H1 (cell line): Measurements from ENCODE around the gene ADAMTS17. TPM values are rescaled to one million over a fixed set of nuclear protein-coding genes. Genes with fewer than 3 reads are reported as not detected.

Experiments
- CTCF ChIA-PET: fragments of 300-600 bp; sonication (Branson Sonifier 250); formaldehyde crosslinking; loops from one replicate; lab custom pipeline; 2021; ENCODE audit not compliant: partially characterized antibody; lab: Charles Lee
- POLR2A ChIA-PET: fragments of 300-600 bp; sonication (Branson Sonifier 250); formaldehyde crosslinking; loops from one replicate; lab custom pipeline; 2021; ENCODE audit warnings: inconsistent platforms; ENCODE audit not compliant: partially characterized antibody; lab: Charles Lee
- DNase-seq, 2 experiments: peaks; one replicate each; pipeline versions ENCODE4 v3.0.0 to v3.0.0-alpha.2; 2010 to 2022; ENCODE audit warnings: low spot score in 2 of 2, low read depth in 1 of 2, mixed read lengths in 1 of 2
- FAIRE-seq: peaks from 2 replicates; lab custom pipeline; 2011; peaks lifted over from hg19 to GRCh38; lab: Jason Lieb, UNC
- H2AFZ ChIP-seq: 2 replicates; pipeline ENCODE4 v1.8.1; 2012; ENCODE audit warnings: low read length, inconsistent platforms
- H2AK5ac ChIP-seq: 2 replicates; pipeline ENCODE4 v1.6.1; 2013; ENCODE audit warnings: low read depth, low read length
- H2BK120ac ChIP-seq: replicated peaks from 2 replicates; pipeline ENCODE3; 2013; ENCODE audit warnings: low read depth, low read length, inconsistent platforms
- H2BK12ac ChIP-seq: 2 replicates; pipeline ENCODE4 v1.6.1; 2013; ENCODE audit warnings: low read depth, low read length
- H2BK15ac ChIP-seq: 2 replicates; pipeline ENCODE4 v1.6.1; 2013; ENCODE audit warnings: low read length
- H2BK20ac ChIP-seq: 2 replicates; pipeline ENCODE4 v1.6.1; 2013; ENCODE audit warnings: low read length
- H2BK5ac ChIP-seq: 2 replicates; pipeline ENCODE4 v1.6.1; 2013; ENCODE audit warnings: low read depth, low read length
- H3K14ac ChIP-seq: 2 replicates; pipeline ENCODE4 v1.6.1; 2013; ENCODE audit warnings: inconsistent platforms; ENCODE audit not compliant: insufficient read length
- H3K18ac ChIP-seq: 2 replicates; pipeline ENCODE4 v1.6.1; 2013; ENCODE audit warnings: low read length; ENCODE audit errors: extremely low read depth
- H3K23ac ChIP-seq: 2 replicates; pipeline ENCODE4 v1.6.1; 2013; ENCODE audit warnings: inconsistent platforms; ENCODE audit not compliant: insufficient read length
- H3K23me2 ChIP-seq: 2 replicates; pipeline ENCODE4 v1.6.1; 2013; ENCODE audit warnings: low read depth, low read length
- H3K27ac ChIP-seq: 2 replicates; pipeline ENCODE4 v1.6.1; 2011; ENCODE audit warnings: low read depth, low read length, inconsistent platforms
- H3K27me3 ChIP-seq, 4 experiments: replicated peaks in 1 of 4; 1 replicate in 1 of 4; 2 replicates in 3 of 4; pipeline versions ENCODE4 v1.6.1 to v1.8.1; 2011 to 2013; ENCODE audit warnings: low read length in 3 of 4, mild to moderate bottlenecking in 3 of 4, inconsistent platforms in 2 of 4, mixed read lengths in 2 of 4, moderate library complexity in 1 of 4; ENCODE audit not compliant: control insufficient read depth in 3 of 4, insufficient read depth in 3 of 4; ENCODE audit errors: extremely low read depth in 1 of 4
- H3K36me3 ChIP-seq, 4 experiments: 2 replicates each; pipeline versions ENCODE4 v1.6.1 to v1.8.1; 2011 to 2013; ENCODE audit warnings: mild to moderate bottlenecking in 4 of 4, low read length in 3 of 4, moderate library complexity in 2 of 4, control low read depth in 1 of 4, inconsistent platforms in 1 of 4; ENCODE audit not compliant: insufficient read depth in 4 of 4, control insufficient read depth in 2 of 4
- H3K4ac ChIP-seq: replicated peaks from 2 replicates; pipeline ENCODE3; 2013; ENCODE audit warnings: low read length, low read depth, mixed read lengths, inconsistent platforms; ENCODE audit not compliant: insufficient read length
- H3K4me1 ChIP-seq, 4 experiments: replicated peaks in 1 of 4; 1 replicate in 1 of 4; 2 replicates in 3 of 4; pipeline versions ENCODE4 v1.6.1 to v1.8.1; 2011 to 2013; ENCODE audit warnings: low read length in 3 of 4, inconsistent platforms in 2 of 4, mixed read lengths in 1 of 4; ENCODE audit not compliant: insufficient read depth in 4 of 4, control insufficient read depth in 3 of 4
- H3K4me2 ChIP-seq, 2 experiments: 2 replicates each; pipeline versions ENCODE4 v1.6.1 to v1.8.1; 2011 to 2013; ENCODE audit warnings: low read depth in 2 of 2, low read length in 2 of 2, control low read depth in 1 of 2, inconsistent platforms in 1 of 2, mild to moderate bottlenecking in 1 of 2; ENCODE audit not compliant: insufficient read depth in 1 of 2
- H3K4me3 ChIP-seq, 4 experiments: fragments of 200-600, 300-600 bp in 1 of 4; sonication (generic), shearing (Covaris generic), sonication (Bioruptor Twin) in 1 of 4; 2 replicates each; pipeline versions ENCODE4 v1.5.1 to v1.8.1; 2011 to 2016; ENCODE audit warnings: low read length in 4 of 4, low read depth in 3 of 4, control low read depth in 2 of 4, inconsistent platforms in 2 of 4, mild to moderate bottlenecking in 2 of 4, mixed read lengths in 1 of 4, moderate library complexity in 1 of 4; ENCODE audit not compliant: insufficient read depth in 2 of 4; ENCODE audit errors: extremely low read depth in 1 of 4
- H3K56ac ChIP-seq: replicated peaks from 2 replicates; pipeline ENCODE3; 2013; ENCODE audit warnings: low read depth, mild to moderate bottlenecking, mixed read lengths, low read length, inconsistent platforms; ENCODE audit not compliant: insufficient read length
- H3K79me1 ChIP-seq: 2 replicates; pipeline ENCODE4 v1.6.1; 2013; ENCODE audit warnings: low read depth, low read length, control low read depth
- H3K79me2 ChIP-seq, 2 experiments: 2 replicates each; pipeline versions ENCODE4 v1.6.1 to v1.8.1; 2012 to 2013; ENCODE audit warnings: low read length in 2 of 2, mild to moderate bottlenecking in 2 of 2, inconsistent platforms in 1 of 2; ENCODE audit not compliant: insufficient read depth in 2 of 2, control insufficient read depth in 1 of 2
- H3K9ac ChIP-seq, 4 experiments: replicated peaks in 1 of 4; 1 replicate in 1 of 4; 2 replicates in 3 of 4; pipeline versions ENCODE4 v1.6.1 to v1.8.1; 2011 to 2013; ENCODE audit warnings: low read depth in 3 of 4, low read length in 3 of 4, control low read depth in 2 of 4, mild to moderate bottlenecking in 2 of 4, moderate library complexity in 2 of 4, inconsistent platforms in 1 of 4; ENCODE audit errors: extremely low read depth in 1 of 4
- H3K9me3 ChIP-seq, 2 experiments: 2 replicates each; pipeline versions ENCODE4 v1.6.1 to v1.8.1; 2012 to 2013; ENCODE audit warnings: mild to moderate bottlenecking in 2 of 2, moderate library complexity in 2 of 2, control low read depth in 1 of 2, inconsistent platforms in 1 of 2, low read depth in 1 of 2, low read length in 1 of 2, mixed read lengths in 1 of 2; ENCODE audit not compliant: insufficient read depth in 2 of 2
- H4K20me1 ChIP-seq, 2 experiments: replicated peaks in 1 of 2; 2 replicates each; pipeline versions ENCODE3 to v1.8.1; 2011 to 2013; ENCODE audit warnings: inconsistent platforms in 2 of 2, low read length in 2 of 2, mild to moderate bottlenecking in 1 of 2; ENCODE audit not compliant: insufficient read depth in 2 of 2, control insufficient read depth in 1 of 2
- H4K5ac ChIP-seq: 2 replicates; pipeline ENCODE4 v1.6.1; 2013; ENCODE audit warnings: low read length, low read depth, mixed read lengths, inconsistent platforms; ENCODE audit not compliant: insufficient read length
- H4K8ac ChIP-seq: 2 replicates; pipeline ENCODE4 v1.8.0; 2013; ENCODE audit warnings: mild to moderate bottlenecking, moderate library complexity, low read length, inconsistent platforms; ENCODE audit not compliant: insufficient read depth; ENCODE audit errors: extremely low read depth
- H4K91ac ChIP-seq: replicated peaks from 2 replicates; pipeline ENCODE3; 2013; ENCODE audit warnings: low read length, mixed read lengths, inconsistent platforms; ENCODE audit not compliant: insufficient read length
- BCL11A ChIP-seq, 2 experiments: IDR thresholded peaks; one replicate each; pipeline ENCODE4 v1.6.1; 2011; ENCODE audit warnings: low read depth in 2 of 2, low read length in 2 of 2, mild to moderate bottlenecking in 2 of 2
- CTCF ChIP-seq, 3 experiments: IDR thresholded peaks; 1 replicate in 2 of 3; 2 replicates in 1 of 3; pipeline versions ENCODE4 v1.5.1 to v1.6.1; 2011; ENCODE audit warnings: low read length in 3 of 3, mild to moderate bottlenecking in 3 of 3, inconsistent platforms in 2 of 3, low read depth in 1 of 3, moderate library complexity in 1 of 3; ENCODE audit not compliant: insufficient read depth in 1 of 3; ENCODE audit errors: control extremely low read depth in 1 of 3
- RBBP5 ChIP-seq: IDR thresholded peaks from 2 replicates; pipeline ENCODE4 v1.7.1; 2012; ENCODE audit warnings: low read depth, mild to moderate bottlenecking, inconsistent platforms, low read length, moderate library complexity, borderline replicate concordance
- WGBS, 2 experiments: shearing (Covaris generic) in 1 of 2; methylation state at CpG; one replicate each; pipeline versions ENCODE4 v1.1.6 to v1.1.7; 2013 to 2015; ENCODE audit warnings: low lambda C conversion rate in 2 of 2, mixed read lengths in 2 of 2, inconsistent platforms in 1 of 2, low coverage in 1 of 2, missing lambda C conversion rate in 1 of 2; ENCODE audit not compliant: insufficient replicate concordance in 2 of 2, insufficient coverage in 1 of 2, insufficient read length in 1 of 2; ENCODE audit errors: extremely low coverage in 1 of 2, missing lambda C conversion rate in 1 of 2; 5-methylcytosine and 5-hydroxymethylcytosine counted together
- polyA plus RNA-seq, 7 experiments: library from polyadenylated mRNA; depleted of rRNA in 3 of 7; stranded (reverse) in 5 of 7; unstranded in 2 of 7; fragments of >200 nt in 5 of 7; fragments of 200-250 nt in 2 of 7; gene quantifications; 1 replicate in 5 of 7; 2 replicates in 1 of 7; 4 replicates in 1 of 7; pipeline versions ENCODE4 v1.2.1 to v1.2.3, GENCODE V29; 2011 to 2013; ENCODE audit warnings: missing spikeins in 2 of 7, mixed read lengths in 2 of 7
- total RNA-seq: library from RNA; stranded (reverse); fragmentation: NEBNext Ultra II Directional; extraction: Animal tissue kit (Norgen Biotek cat#: 25700); gene quantifications from 2 replicates; pipeline ENCODE4 v1.2.1, GENCODE V29; 2021

Gene ADAMTS17
- total and polyA plus RNA-seq, 2 of the 8 experiments (the other 6 are each of a cell fraction or from before 2014, with no cell fraction given) = 0.51 to 1.7 TPM

- no peak overlapping the region for H3K23ac ChIP-seq
- H4K5ac ChIP-seq = no peak overlapping the region
- no peaks in the 10 kb centered on the region for H3K4me1 ChIP-seq
- ChIA-PET CTCF (no interaction called here), POLR2A (no interaction called here)
- H3K18ac ChIP-seq = no peak overlapping the region
- WGBS, 2 experiments = 95% methylated on average over 14 of the region's 21 CpGs; no CpG with 5 or more reads in 1 of the 2 experiments
- H4K91ac ChIP-seq = no peak overlapping the region
- H2BK15ac ChIP-seq = no peak overlapping the region
- no peak overlapping the region for H2BK120ac ChIP-seq
- H3K4me3 ChIP-seq = no peak overlapping the region
- no peak overlapping the region for H3K9ac ChIP-seq
- no peaks in the 10 kb centered on the region for H3K79me2 ChIP-seq
- H2BK12ac ChIP-seq = no peak overlapping the region
- H2AFZ ChIP-seq = no peak overlapping the region
- no peak overlapping the region for H3K14ac ChIP-seq
- no peak overlapping the region for H2BK20ac ChIP-seq
- no peaks in the 10 kb centered on the region; the same call in 1 of the 2 replicates for H3K79me1 ChIP-seq
- H3K23me2 ChIP-seq = no peaks in the 10 kb centered on the region
- H3K27me3 ChIP-seq = no peaks in the 10 kb centered on the region
- DNase-seq (no peak), FAIRE-seq (no peak)
- H3K36me3 ChIP-seq = no peaks in the 10 kb centered on the region
- H3K4ac ChIP-seq = no peak overlapping the region
- H2AK5ac ChIP-seq = no peak overlapping the region
- no peak overlapping the region for H3K56ac ChIP-seq
- no peaks in the 10 kb centered on the region for H4K20me1 ChIP-seq
- no peak overlapping the region for H2BK5ac ChIP-seq
- H3K9me3 ChIP-seq = no peaks in the 10 kb centered on the region
- H3K4me2 ChIP-seq = no peak overlapping the region
- H4K8ac ChIP-seq = 0 out of 2 replicates have a peak overlapping the region, but pooled peaks have one; percentile 38
- H3K27ac ChIP-seq = no peak overlapping the region
- TF ChIP-seq RBBP5 (no peak), BCL11A (IDR thresholded peaks at IDR 0.05; ENCODE audit: low read depth in 2 of 2, low read length in 2 of 2) (no peak), CTCF (IDR thresholded peaks at IDR 0.05; ENCODE audit: control extremely low read depth in 1 of 3, insufficient read depth in 1 of 3, low read depth in 1 of 3, low read length in 3 of 3) (no peak)
These were observed 76.7 kb downstream of the ADAMTS17 start for GRCh38 chr15:100264994-100265640.
